Left ventricle myocardium inferior (tissue), 1 donor: ENCODE results near the gene PYGM. TPM values are rescaled to one million over a fixed set of nuclear protein-coding genes. Genes with fewer than 3 reads are reported as not detected.

ENCODE experiments used
- DNase-seq: peaks from one replicate; pipeline ENCODE4 v3.0.0-alpha.2; 2020
- H3K27ac ChIP-seq: fragments of 200-600 bp; replicated peaks from 2 replicates; pipeline ENCODE4 v1.8.0; 2021
- H3K27me3 ChIP-seq: fragments of 200-600 bp; 2 replicates; pipeline ENCODE4 v1.8.0; 2021; ENCODE audit warnings: low read depth
- H3K36me3 ChIP-seq: fragments of 200-600 bp; 2 replicates; pipeline ENCODE4 v1.8.0; 2021
- H3K4me1 ChIP-seq: fragments of 200-600 bp; 2 replicates; pipeline ENCODE4 v1.8.0; 2021
- H3K4me3 ChIP-seq: fragments of 200-600 bp; 2 replicates; pipeline ENCODE4 v1.8.0; 2021; ENCODE audit warnings: mild to moderate bottlenecking, moderate library complexity
- H3K9me3 ChIP-seq: fragments of 200-600 bp; replicated peaks from 2 replicates; pipeline ENCODE4 v1.8.0; 2021
- CTCF ChIP-seq: fragments of 200-600 bp; IDR thresholded peaks from 2 replicates; pipeline ENCODE4 v1.8.0; 2021; ENCODE audit warnings: antibody characterized with exemption, mild to moderate bottlenecking, borderline replicate concordance
- intact Hi-C: fragments of 100-400 bp; cut with micrococcal nuclease; formaldehyde crosslinking; loops from one replicate; pipeline ENCODE4 v1.11.0; 2022
- long read RNA-seq: library from polyadenylated mRNA; unstranded; transcript quantifications from one replicate; pipeline ENCODE4 v2.0.0, GENCODE V29; 2021
- total RNA-seq: library from RNA; stranded (reverse); fragmentation: NEBNext Ultra II Directional; extraction: Animal tissue kit (Norgen Biotek cat#: 25700); gene quantifications from one replicate; pipeline ENCODE4 v1.2.1, GENCODE V29; 2021
- donor health status: DM: no; HTN: yes; CAD: no; lungs with severe emphysema.

The PYGM gene
- 89.5 TPM for total RNA-seq
- long read RNA-seq, transcript PYGM-201 (20 exons, 3,198 nt): major isoform, 89 of 158 reads
- long read RNA-seq, partial matches to known transcripts: 63 of 158 reads
- long read RNA-seq, other reads (novel, unspliced or antisense): 6 of 158 reads

DNA sequence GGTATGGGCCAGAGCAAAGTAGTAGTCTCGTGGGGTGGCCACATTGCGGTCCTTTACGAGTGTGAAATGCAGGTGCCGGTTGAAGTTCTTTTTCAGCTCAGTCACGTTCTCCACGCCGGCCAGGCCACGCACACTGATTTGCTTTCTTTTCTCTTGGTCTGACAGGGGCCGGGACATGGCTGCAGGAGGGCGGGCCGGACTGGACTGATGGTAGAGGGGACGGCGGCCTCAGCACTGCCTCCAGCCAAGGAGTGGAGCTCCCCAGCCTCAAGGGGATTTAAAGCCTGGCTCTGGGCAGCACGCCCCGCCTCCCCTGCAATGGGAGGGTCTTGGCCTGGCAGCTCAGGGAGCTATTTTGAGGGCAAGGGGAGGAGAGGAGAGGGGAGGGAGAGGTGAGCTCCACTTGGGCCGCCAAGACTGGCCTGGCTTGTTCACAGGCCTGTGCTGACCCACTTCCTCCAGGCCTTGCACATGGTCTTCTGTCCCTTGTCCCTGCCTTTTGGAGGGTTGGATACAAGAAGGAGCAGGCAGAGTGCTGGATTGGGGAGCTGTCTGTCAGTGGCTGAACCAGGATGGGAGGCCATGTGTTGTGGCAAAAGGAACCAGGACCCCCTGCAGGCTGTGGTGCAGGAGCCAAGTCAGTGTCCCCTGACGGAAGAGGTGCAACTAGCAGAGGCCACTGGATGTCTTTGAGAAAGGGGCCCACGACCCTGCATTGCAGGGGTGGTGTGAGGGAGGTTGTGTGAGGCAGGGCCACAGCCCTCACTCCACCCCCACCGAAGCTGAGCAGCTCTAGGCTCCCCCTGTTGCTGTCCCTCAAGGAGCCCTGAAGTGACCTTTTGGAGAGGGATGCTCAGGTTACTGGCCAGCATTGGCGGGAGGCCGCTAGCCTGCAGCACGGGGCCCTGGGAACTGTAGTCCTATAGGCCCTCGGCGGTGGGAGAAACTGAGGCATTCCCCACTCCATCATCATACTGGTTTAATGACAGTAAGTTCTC, at the start of gene PYGM:
TSS of gene PYGM (minus strand) at position 253 of the 998 bp plus-strand sequence. CDS start at position 177, 76 bp downstream.
- peak within 1 kb of the TSS; percentile 69 for H3K4me3 ChIP-seq
- TF ChIP-seq CTCF: no peak
- H3K27me3 ChIP-seq: no peaks in the 10 kb centered on the region
- intact Hi-C loops: no loop called here
- H3K36me3 ChIP-seq: peaks cover 24% of the 10 kb centered on the region
- DNase-seq: peak; percentile 89
- H3K9me3 ChIP-seq: no peaks in the 10 kb centered on the region
- H3K27ac ChIP-seq: peak within 1 kb of the TSS; percentile 89
- H3K4me1 ChIP-seq: peaks cover 74% of the 10 kb centered on the region

GRCh38 chr11:64805481-64805880, 45.7 kb upstream of the PYGM start:
- Histone ChIP-seq H3K4me1 (peaks cover 48% of the 10 kb centered on the region), H3K27ac (no peak overlapping the region), H3K9me3 (no peaks in the 10 kb centered on the region), H3K36me3 (peaks cover 29% of the 10 kb centered on the region), H3K4me3 (no peak overlapping the region), H3K27me3 (no peaks in the 10 kb centered on the region)
- intact Hi-C loops: no loop called here
- no peak for DNase-seq
- TF ChIP-seq CTCF: no peak

- peaks cover 29% of the 10 kb centered on the region for H3K36me3 ChIP-seq
- DNase-seq: no peak
These were observed 44.8 kb upstream of the PYGM start for GRCh38 chr11:64804346-64805210.

GRCh38 chr11:64803846-64804345, 44.1 kb upstream of the PYGM start:
- no peaks in the 10 kb centered on the region for H3K9me3 ChIP-seq
- peaks cover 29% of the 10 kb centered on the region for H3K36me3 ChIP-seq
- H3K4me3 ChIP-seq: peak overlapping the region; percentile 75
- no peak for TF ChIP-seq CTCF
- intact Hi-C loops: no loop called here
- H3K27me3 ChIP-seq: no peaks in the 10 kb centered on the region
- peak overlapping the region; percentile 96 for H3K27ac ChIP-seq
- DNase-seq: no peak
- H3K4me1 ChIP-seq: peaks cover 42% of the 10 kb centered on the region

More at GRCh38 chr11:64804346-64805210, 44.8 kb upstream of the PYGM start:
- no peak for TF ChIP-seq CTCF
- intact Hi-C loops: no loop called here
- Histone ChIP-seq H3K27me3 (no peaks in the 10 kb centered on the region), H3K4me1 (peaks cover 48% of the 10 kb centered on the region), H3K27ac (peak overlapping the region; percentile 96), H3K4me3 (peak overlapping the region; percentile 75), H3K9me3 (no peaks in the 10 kb centered on the region)
